Ishikawa (cell line): ENCODE measurements around the gene BTBD3.

Experiments
- CEBPB ChIP-seq: IDR thresholded peaks from 2 replicates; pipeline ENCODE4 v1.6.1; 2012
- CREB1 ChIP-seq: IDR thresholded peaks from 2 replicates; pipeline ENCODE4 v1.6.1; 2012; ENCODE audit warnings: low read depth
- EGR1 ChIP-seq: IDR thresholded peaks from 2 replicates; pipeline ENCODE4 v1.6.1; 2012
- EP300 ChIP-seq: IDR thresholded peaks from 2 replicates; pipeline ENCODE4 v1.6.1; 2012; ENCODE audit warnings: borderline replicate concordance
- FOXM1 ChIP-seq: IDR thresholded peaks from 2 replicates; pipeline ENCODE4 v1.6.1; 2012; ENCODE audit warnings: low read depth, borderline replicate concordance
- NFIC ChIP-seq: IDR thresholded peaks from 2 replicates; pipeline ENCODE4 v1.6.1; 2012
- RAD21 ChIP-seq: IDR thresholded peaks from 2 replicates; pipeline ENCODE4 v1.6.1; 2012; ENCODE audit warnings: low read depth
- TAF1 ChIP-seq: IDR thresholded peaks from 2 replicates; pipeline ENCODE4 v1.6.1; 2012; ENCODE audit warnings: low read depth, mild to moderate bottlenecking
- TCF12 ChIP-seq: IDR thresholded peaks from 2 replicates; pipeline ENCODE4 v1.6.1; 2012; ENCODE audit warnings: low read depth
- TEAD4 ChIP-seq: IDR thresholded peaks from 2 replicates; pipeline ENCODE4 v1.6.1; 2012
- YY1 ChIP-seq: IDR thresholded peaks from 2 replicates; pipeline ENCODE4 v1.6.1; 2012; ENCODE audit warnings: low read depth
- ZBTB7A ChIP-seq: IDR thresholded peaks from 2 replicates; pipeline ENCODE4 v1.6.1; 2012; ENCODE audit warnings: low read depth
- TF ChIP-seq, protein P1 (sequence below): IDR thresholded peaks from 2 replicates; pipeline ENCODE4 v1.6.1; 2012; ENCODE audit warnings: low read depth, mild to moderate bottlenecking
- TF ChIP-seq, protein P2 (sequence below): IDR thresholded peaks from 2 replicates; pipeline ENCODE4 v1.6.1; 2012
- TF ChIP-seq, protein P3 (sequence below): IDR thresholded peaks from 2 replicates; pipeline ENCODE4 v1.6.1; 2012

BTBD3 gene

DNA sequence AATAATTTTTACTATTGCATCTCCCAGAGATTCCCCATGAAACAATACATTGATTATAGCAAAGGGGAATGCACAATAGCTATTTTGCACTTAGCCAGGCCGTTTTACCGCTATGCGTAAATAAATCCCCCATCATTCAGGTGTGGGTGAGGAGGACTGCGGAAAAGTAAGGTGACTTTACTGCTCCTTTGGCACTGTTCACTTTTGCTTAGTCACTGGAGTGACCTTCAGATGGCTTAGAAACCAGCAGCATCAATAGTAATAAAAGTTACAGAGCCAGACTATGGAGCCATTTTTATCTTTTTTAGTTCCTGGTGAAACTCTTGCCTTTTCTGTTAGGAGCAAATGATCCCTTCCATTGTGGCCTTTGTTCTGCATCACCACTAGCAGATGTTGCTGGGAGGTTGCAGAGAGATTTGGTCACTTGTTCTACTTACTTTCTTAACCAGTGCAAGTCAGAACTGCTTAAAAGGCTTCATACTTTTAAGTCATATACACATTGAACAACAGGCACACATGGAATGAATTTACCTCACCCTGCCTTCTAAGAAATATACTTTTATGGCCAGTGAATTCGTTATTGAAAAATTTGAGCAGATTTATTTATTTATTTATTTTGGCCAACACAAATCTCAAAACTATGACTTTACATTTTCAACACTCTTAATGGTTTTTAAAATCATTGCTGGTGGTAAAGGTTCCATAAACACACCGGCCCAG, 12.1 kb upstream of the BTBD3 start:
- TF ChIP-seq, protein P1, sequence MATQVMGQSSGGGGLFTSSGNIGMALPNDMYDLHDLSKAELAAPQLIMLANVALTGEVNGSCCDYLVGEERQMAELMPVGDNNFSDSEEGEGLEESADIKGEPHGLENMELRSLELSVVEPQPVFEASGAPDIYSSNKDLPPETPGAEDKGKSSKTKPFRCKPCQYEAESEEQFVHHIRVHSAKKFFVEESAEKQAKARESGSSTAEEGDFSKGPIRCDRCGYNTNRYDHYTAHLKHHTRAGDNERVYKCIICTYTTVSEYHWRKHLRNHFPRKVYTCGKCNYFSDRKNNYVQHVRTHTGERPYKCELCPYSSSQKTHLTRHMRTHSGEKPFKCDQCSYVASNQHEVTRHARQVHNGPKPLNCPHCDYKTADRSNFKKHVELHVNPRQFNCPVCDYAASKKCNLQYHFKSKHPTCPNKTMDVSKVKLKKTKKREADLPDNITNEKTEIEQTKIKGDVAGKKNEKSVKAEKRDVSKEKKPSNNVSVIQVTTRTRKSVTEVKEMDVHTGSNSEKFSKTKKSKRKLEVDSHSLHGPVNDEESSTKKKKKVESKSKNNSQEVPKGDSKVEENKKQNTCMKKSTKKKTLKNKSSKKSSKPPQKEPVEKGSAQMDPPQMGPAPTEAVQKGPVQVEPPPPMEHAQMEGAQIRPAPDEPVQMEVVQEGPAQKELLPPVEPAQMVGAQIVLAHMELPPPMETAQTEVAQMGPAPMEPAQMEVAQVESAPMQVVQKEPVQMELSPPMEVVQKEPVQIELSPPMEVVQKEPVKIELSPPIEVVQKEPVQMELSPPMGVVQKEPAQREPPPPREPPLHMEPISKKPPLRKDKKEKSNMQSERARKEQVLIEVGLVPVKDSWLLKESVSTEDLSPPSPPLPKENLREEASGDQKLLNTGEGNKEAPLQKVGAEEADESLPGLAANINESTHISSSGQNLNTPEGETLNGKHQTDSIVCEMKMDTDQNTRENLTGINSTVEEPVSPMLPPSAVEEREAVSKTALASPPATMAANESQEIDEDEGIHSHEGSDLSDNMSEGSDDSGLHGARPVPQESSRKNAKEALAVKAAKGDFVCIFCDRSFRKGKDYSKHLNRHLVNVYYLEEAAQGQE: no peak
- no peak for TF ChIP-seq TAF1
- no peak for TF ChIP-seq EGR1

DNA sequence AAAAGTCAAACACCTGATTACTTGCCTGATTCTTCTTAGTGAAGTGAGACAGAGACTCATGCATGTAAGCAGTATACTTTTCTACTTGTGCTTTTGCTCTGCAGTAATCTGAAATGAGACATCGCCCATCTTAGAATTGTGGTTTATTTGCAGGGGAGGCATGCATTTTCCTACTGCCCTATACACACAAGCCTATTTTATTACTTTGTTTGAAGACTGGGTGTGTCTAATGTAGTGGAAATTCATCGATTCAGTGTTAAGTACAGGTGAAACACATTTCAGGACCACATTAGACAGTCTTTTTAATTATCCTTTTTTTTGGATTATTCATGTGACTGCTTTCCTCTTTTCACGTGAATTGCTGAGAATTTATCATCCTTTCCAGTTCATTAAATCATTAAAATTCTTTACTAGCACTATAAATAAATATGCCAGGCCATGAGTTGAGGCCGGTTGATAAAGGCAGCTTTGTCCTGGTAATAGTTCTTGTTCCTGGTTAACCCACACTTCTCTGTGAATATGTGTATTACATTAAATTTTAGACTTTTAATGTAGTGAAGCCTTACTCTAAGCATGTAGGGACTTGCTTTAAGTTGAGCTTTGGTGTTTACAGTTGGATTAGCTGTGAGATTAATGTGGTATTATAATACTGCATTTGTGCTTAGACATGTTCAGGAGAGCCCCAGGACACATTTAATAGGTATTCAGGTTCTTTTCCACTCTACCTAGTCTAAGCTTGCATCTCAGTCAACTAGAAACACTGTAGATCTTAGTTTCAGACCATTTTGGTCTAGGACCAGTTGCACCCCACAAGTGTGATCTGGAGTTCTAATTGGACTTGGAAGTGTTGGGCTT, 10.8 kb upstream of the BTBD3 start:
- TF ChIP-seq, protein P1: no peak
- TF ChIP-seq EP300 (no peak), RAD21 (no peak), CEBPB (no peak), YY1 (no peak), TAF1 (no peak), ZBTB7A (no peak), NFIC (no peak), FOXM1 (no peak), EGR1 (no peak)
- TF ChIP-seq, protein P2, sequence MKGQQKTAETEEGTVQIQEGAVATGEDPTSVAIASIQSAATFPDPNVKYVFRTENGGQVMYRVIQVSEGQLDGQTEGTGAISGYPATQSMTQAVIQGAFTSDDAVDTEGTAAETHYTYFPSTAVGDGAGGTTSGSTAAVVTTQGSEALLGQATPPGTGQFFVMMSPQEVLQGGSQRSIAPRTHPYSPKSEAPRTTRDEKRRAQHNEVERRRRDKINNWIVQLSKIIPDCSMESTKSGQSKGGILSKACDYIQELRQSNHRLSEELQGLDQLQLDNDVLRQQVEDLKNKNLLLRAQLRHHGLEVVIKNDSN: no peak
- TF ChIP-seq, protein P3, sequence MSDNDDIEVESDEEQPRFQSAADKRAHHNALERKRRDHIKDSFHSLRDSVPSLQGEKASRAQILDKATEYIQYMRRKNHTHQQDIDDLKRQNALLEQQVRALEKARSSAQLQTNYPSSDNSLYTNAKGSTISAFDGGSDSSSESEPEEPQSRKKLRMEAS: no peak

DNA sequence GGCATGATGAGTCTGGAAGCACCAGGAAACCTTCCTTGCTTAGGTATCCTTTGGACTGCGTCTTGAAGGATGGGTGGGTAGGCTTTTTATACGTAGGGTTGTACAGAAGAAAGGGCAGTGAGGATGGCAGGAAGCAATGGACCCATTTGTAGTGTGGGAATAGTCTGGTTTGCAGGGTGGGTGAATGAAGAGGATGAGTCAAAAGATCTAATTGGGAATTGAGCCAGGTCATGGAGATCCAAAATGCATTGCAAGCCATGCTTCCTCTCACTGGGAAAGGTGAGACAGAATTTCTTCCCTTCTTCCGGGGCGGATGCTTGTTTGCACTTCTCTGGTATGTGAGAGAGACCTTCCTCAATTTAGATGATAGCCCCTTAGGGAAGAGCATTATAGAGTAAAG, 10.1 kb upstream of the BTBD3 start:
- TF ChIP-seq EP300 (no peak), CEBPB (no peak), TEAD4 (no peak), ZBTB7A (no peak), YY1 (no peak), RAD21 (no peak), CREB1 (no peak), NFIC (no peak), TCF12 (no peak), EGR1 (no peak)
- TF ChIP-seq, protein P3: no peak
- TF ChIP-seq, protein P1: no peak
- TF ChIP-seq, protein P2: no peak

DNA sequence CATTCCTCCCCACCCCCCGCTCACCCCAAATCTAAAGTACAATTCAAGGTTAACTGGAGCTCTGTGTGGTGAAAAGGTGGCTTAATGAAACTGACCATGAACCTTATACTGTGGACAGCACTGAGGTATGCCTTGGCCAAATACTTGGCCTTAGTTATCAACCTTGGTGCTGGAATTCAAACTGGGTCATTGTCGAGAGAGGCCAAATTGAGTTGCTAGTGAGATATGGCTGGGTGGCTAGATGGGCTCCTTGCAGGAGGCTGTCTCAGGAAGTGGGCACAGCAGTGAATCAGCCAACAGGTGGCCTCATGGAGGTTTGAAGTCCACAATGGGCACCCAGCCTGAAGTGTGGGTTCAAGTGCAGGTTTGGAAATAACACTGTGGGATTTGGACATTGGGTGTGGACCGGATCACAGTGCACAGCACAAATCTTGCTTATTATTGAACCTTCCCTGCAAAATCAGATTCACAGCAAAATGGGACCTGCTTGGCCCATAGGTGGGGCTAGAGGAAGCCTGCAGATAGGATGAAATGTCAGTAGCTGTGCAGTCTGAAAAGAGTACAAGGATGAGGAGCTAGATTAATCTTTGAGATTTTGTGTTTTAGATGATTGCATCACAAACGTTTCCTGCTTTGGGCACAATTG, 5.6 kb upstream of the BTBD3 start:
- TF ChIP-seq EGR1 (no peak), TEAD4 (no peak), CEBPB (no peak), YY1 (no peak), FOXM1 (no peak), RAD21 (peak; percentile 21; the same call in 1 of the 2 replicates)
- TF ChIP-seq, protein P1: no peak
